HG03108 (cell line): ENCODE results near the gene ACOT11.
"Not testable (repeated sequence)": the region's sequence is repeated elsewhere in the genome, so short reads cannot be mapped to it uniquely, and the experiment has no call there.

Source experiments
- ATAC-seq: cut with Tn5 transposase; IDR thresholded peaks from one replicate; pipeline ENCODE4 v1.9.1; 2021; ENCODE audit warnings: moderate library complexity; ENCODE audit not compliant: unreplicated experiment

ACOT11 gene

DNA sequence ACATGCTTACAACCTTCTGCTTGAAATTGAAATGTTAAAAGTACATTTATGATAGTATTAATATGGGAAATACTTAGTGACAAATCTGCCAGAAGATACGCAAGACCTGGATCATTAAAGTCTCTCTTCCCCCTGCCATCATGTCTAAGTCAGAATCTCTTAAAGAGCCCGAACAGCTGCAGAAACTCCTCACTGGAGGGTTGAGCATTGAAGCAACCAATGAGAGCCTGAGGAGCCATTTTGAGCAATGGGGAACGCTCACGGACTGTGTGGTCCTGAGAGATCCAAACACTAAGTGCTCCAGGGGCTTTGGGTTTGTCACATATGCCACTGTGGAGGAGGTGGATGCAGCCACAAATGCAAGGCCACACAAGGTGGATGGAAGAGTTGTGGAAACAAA lies 11.4 kb upstream of the ACOT11 start:
- ATAC-seq: not testable (repeated sequence)

DNA sequence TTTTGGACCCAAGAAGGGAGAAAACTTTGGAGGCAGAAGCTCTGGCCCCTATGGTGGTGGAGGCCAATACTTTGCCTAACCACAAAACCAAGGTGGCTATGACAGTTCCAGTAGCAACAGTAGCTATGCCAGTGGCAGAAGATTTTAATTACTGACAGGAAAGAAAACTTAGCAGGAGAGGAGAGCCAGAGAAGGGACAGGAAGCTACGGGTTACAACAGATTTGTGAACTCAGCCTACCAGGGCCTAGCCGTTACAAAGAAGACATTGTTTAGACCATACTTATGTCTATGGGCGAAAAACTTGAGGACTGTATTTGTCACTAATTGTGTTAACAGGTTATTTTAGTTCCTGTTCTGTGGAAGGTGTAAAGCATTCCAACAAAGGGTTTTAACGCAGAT lies 10.4 kb upstream of the ACOT11 start:
- no peak for ATAC-seq

DNA sequence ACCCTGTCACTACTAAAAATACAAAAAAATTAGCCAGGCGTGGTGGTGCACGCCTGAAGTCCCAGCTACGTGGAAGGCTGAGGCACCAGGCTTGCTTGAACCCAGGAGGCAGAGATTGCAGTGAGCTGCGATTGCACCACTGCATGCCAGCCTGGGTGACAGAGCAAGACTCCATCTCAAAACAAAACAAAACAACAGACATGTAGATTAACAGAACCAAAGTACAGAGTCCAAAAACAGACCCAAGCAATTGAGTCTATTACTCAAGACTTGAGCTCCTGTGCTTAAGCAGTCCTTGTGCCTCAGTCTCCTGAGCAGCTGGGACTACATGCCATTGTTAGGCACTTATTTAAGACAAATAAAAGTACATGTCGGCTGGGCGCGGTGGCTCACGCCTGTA lies 9.5 kb upstream of the ACOT11 start:
- ATAC-seq: no peak

DNA sequence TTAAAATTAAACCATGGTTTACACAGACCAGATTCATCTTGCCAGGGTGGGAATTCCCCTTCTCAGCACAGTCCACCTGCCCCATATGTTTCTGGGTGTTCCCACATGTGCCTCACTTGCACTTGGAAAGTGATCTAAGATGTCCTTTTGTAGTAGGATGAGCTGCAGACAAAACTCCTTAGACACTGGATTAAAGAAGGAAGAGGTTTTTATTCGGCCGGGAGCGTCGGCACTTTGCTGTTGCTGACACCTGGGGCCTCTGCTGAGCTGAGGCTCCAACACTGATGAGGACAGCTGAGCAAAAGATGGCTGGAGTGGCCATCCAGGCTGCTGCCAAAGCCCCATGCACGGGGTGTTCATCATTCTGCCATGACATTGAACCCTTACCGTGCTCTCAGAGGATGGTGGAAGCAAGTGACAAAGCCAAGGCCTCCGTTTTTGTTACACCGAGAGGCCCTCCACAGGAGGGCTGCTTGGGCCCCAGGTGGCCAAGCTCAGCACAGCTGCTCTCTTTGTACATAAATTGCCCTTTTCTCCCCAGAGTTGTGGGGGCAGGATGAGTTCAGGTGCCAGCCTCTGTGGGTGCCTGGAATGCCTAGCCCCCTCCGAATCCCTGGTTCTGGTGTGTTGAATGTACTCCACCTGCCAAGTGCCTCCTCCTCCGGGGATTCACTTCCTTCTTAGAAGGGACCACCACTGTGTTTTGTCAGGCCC lies 7.3 kb upstream of the ACOT11 start:
- ATAC-seq: no peak

DNA sequence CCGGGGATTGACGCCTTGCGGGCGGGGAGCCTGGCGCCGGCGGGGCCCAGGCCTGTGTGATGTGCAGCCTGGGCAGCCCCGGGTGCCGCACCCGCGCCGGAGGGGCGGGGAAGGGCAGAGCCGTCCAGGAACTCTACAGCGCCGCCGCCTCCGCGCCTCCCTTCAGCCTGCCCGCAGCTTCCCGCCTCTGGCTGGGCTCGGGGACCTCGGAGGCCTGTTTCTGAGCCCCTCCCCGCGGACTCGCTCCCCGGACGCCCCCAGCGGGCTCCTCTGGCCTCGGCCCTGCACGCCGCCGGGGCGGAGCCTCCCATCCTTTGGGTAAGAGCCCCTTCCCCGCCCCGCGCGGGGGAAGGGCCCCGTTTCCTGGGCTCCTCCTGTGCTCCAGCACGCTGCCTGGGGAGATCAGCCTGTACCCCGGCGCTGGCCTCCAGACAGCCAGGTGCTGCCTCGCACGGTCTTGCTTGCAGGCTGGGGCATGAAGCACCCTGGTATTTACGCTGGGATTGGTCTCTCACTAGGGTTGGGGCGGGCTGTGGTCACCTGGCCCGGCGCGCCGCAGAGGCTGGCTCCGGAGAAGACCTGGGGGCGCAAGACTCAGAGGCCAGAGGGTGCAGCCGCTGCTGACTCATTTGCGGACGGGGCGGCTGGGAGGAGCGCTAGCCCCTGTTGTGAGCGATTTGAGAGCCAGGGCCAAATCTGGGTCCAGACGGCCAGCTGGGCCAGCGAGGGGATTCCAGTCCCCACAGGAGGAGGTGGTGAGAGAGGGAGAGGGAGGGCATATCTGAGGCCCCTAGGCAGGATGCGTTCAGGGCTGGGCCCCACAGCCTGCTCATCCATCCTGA lies 5.7 kb upstream of the ACOT11 start:
- ATAC-seq: peak; percentile 60

DNA sequence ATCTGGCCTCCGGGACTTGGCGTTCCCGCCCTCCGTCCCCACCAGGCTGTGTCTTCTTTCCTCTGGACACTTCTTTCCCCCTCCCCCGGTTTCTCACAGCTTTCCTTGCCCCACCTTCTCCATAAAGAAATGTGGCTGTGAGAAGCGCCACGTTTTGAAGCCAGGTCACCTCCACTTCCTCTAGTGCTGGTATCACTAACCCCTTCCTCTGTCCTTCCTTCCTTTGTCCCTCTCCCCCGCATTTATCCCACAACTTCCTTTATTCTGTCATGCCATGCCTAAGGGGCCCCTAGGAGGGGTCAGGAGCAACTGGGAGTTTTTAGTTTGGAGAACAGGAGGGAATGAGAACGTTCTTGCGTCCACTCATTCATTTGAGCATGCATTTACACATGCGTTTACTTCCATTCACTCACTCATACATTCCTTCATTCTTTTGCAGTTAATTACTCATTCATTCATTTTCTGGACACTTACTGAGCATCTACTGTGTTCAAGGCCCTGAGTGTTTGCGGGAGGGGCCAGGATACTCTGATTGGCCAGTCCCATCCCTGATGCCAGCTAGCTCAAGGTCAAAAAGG lies 5.0 kb upstream of the ACOT11 start:
- ATAC-seq: no peak

DNA sequence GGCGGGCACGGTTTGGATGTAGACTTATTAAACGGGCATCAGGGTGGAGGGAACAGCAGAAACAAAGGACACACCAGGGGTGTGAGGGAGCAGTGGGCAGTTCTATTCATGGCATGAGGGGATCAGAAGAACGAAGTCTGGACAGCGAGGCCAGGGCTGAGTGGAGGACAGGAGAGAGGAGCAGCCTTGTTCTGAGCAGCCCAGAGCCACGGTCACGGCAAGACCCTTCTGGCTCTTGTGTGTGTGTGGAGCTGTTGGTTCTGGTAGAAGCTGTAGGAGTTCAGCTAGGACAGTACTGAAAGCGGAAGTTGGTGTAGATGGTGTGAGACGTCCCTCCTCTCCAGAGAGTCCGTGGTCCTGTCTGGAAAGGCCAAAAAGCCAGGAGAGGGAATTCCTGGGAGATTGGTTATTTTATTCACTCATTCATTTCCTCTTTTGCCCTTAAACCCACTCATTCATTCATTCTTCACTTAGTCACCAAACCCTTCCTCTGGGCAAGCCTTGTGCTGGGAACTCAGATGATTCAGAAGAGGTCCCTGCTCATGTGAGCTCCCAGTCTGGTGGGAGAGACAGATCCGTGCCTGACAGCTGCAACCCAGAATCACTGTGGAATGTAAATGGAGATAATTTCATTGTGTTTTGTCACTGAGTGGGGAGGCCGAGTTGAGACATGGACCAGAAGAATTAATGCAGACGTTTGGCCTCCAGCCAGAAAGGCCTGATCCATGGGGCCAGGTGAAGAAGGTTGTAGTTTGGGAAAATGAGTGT lies 4.1 kb upstream of the ACOT11 start:
- ATAC-seq: no peak

DNA sequence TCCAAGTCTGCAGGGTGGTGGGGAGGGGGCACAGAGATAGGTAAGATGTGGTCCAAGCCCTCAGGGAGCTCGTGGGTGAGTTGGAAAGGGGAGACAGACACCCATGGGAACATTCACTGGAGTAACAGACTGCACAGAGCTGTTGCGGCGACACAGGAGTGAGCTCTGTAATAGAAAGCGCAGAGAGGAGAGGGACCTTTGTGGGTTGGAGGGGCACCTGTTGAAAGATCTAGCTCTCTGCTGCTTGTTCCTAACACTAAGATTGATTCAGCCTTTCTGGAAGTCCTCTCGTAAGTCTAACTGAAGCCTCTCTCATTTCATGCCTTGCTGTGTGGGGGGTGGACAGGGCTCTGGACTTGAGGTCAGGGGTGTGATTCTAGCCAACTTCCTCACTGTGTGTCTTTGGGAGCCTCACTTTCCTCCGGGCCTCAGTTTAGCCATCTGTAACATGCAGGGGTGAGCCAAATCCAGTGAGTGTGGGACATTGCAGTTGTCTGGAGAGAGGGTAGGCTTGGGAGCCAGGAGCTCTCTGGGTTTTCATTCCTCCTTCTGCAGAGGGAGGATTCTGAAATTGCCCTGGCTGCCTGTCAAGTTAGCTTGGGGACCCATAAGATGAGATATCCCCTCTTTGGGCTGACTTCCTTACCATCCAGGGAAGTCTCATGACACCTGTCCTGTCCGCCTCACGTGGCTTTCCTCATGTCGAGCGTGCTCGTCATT lies 2.0 kb upstream of the ACOT11 start:
- ATAC-seq: no peak

DNA sequence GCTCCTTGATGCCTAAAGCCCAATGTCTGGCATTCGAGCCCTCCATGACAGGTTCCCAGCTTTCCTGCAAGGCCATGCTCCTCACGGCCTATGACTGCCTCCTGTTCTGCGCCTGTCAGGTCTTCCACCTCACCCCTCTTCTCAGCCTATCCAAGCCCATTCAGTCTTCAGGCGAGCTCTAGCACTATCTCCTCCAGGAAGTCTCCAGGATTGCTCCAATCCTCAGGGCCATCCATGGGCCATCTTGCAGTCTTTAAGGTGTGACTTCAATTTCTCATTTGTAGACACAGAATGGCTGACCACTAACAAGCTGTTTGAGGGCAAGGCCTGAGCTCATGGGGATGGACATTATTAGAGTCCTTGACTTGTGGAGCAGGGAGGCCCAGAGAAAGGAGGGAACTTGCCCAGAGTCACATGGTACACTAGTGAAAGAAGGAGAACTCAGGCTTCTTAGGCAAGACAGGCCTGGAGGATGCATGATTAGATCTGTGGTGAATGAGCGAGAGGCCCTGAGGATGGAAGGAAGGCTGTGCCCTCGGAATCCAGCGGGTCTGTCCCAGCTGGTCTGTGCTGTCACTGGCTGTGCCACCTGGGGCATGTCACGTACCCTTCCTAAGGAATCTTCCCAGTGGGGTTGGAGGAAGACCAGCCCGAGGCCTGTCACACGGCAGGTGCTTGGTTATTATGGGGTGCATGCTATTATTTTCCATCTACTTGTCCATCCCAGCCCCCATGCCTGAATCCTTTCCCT lies 1.2 kb upstream of the ACOT11 start:
- no peak for ATAC-seq

DNA sequence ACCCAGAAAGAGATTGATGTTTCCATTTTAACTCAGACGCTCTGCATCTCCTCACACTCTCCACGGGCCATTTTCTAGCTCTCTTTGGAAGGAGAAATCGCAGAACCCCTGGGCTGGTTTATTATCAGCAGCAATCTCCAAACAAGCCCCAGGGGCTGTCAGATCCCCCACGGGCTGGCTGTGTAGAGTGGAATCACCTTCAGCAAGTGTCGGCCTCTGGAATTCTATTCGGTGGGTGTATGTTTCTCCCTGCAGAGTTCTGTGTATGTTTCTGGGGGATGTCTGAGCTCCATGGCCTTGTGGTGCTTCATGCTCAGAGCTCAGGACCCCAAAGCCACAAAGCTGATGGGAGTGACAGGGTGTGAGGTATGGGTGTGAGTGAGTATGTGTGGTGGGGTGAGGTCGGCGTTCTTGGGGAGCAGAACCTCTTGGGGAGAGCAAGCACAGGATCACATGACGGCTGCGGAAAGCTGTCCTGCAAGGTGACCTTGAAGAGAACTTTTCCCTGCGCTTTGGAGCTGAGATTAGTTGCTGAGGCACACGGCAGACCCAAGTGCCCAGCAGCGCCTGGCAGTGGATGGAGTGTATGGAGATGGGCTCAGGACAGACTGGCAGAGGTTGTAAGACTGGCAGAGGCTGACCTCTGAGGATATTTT lies 489 bp downstream of the ACOT11 start:
- no peak for ATAC-seq

DNA sequence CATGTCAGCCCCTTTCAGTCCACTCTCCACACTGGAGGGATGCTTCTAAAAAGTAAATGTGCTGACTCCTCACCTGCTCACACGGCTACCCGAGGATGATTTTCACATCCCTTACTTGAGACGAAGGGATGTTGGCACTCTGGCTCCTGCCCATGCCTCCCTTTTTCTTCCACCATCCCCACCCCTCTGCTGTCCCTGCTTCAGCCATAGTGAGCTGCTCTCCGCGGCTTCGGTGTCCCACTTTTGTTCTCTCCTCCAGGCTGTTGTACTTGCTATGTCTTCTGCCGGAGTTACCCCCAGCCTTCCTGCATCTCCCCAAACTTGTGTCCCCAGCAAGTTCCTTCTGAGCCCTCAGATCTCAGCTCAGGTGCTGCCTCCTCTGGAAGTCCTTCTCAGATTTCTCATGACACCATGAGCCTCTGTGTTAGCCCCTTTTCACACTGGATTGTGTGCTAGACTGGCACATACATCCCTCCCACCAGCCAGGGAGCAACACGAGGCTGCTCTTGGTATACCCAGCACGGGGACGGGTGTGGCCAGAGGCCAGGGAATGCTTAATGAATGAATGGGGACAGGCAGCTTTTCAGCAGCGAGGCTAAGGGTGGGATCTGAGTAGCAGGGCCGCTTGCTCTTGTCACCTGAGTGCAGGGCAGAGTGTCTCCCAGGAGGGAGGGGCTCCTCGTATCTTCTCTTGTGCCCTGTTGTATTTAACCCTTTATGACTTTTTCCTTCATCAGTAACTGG lies 1.3 kb downstream of the ACOT11 start:
- ATAC-seq: no peak

DNA sequence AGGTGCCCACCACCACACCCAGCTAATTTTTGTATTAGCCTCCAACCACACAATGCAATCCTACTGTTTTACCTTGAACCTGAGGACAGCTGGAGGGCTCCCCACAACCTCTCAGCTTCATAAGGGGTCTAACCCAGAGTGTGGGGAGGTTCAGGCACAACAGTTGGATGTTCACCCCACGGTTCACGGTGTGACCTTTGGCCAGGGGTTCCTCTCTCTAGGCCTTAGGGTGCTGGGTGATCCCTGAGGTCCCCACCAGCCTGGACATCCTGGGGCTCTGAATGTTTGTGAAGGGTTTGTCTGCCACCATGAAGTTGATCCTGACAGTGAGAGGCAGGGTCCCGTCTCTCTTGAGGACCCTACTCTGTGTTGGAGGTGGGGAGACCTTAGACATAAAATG lies 3.9 kb downstream of the ACOT11 start:
- ATAC-seq: no peak

DNA sequence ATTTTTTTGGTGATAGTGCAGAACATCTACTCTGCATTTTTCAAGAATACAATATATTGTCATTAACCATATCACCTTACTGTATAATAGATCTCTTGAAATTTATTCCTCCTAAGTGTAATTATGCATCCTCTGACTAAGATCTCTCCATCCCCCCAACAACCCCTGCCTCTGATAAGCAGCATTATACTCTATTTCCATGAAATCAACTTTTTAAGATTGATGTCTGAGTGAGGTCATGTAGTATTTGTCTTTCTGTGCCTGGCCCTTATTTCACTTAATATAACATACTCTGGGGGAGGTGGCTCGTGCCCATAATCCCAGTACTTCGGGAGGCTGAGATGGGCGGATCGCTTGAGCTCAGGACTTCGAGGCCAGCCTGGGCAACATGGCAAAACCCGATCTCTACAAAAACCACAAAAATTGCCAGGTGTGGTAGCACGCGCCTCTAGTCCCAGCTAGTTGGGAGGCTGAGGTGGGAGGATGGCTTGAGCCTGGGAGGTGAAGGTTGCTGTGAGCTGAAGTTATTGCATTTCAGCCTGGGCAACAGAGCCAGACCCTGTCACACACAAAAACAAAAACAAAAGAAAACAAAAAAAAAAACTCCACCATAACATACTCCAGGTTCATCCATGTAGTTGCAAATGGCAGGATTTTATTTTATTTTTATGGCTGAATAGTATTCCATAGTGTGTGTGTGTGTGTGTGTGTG lies 5.7 kb downstream of the ACOT11 start:
- ATAC-seq: no peak

DNA sequence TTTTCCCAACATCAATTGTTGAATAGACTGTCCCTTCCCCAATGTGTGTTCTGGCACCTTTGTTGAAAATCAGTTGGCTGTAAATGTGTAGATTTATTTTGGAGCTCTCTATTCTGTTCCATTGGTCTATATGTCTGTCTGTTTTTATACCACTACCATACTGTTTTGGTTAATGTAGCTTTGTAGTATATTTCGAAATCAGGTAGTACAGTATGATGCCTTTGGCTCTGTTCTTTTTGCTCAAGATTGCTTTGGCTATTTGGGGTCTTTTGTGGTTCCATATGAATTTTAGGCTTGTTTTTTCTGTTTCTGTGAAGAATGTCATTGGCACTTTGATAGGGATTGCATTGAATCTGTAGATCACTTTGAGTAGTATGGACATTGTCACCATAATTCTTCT lies 8.1 kb downstream of the ACOT11 start:
- ATAC-seq: no peak

DNA sequence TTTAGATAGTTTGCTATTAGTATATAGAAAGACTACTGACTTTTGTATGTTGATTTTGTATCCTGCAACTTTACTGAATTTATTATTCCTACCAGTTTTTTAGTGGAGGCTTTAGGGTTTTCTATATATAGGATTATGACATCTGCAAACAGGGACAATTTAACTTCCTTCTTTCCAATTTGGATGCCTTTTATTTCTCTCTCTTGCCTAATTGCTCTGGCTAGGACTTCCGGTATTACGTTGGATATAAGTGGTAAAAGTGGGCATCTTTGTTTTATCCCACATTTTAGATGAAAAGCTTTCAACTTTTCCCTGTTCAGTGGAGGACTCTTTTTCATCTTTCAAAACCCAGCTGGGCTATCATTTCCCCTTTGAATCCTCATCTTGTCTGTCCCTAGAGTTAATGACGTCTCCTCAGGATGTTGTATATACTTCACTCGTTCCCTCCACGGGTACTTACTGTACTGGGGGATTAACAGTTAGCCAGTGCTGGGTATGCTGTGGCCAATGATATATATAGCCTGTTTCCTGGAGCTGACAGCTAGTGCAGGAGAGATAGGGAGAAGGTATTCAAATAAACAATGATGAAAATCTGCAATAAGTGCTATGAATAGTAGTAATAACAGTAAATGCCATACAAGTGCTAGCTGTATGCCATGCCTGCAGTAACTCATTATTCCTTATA lies 9.8 kb downstream of the ACOT11 start:
- no peak for ATAC-seq

DNA sequence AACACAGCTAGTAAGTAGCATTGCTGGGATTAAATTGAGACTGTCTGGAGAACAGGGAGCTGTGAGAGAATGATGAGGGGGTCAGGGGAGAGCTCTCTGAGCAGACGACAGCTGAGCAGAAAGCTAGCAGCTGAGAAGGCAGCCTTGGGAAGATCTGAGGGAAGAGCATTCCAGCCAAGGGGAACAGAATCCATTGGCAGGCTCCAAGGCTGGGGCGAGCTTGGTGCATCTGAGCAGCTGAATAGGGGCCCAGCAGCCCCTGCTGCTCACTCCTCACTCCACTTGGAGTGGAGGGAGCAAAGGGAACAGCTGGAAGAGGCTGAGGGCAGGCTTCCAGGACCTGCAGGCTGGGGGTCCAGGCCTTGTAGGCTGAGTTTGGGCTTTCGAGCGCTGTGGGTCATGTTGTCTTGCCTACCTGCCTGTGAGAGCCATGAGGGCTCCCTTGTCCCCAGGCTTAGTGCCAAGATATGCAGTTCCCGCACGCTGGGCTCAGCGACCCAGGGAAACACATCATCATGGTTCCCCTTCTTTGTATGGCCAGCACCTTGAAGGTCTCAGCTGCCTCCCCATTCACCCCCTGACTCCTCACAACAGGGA lies 10.5 kb downstream of the ACOT11 start:
- ATAC-seq: no peak

DNA sequence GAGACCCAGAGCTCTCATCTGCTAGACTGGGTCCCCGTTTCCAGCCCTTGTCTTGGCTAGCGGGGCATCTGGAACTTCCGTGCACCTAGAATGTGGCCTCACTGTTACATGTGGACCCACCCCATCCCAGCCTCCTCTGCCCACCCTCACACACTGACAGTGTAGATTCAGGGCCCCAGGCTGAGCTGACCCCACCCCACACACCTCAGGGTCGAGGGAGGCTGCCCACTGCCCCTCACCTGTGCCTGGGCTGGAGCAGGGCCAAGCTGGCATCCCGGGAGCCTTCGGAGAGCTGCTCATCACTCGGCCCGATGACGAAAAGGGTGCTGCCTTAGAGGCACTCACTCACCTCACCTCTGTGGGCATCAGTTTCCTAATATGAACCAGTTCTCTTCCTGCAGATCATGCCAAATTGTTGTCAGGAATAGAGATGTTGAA lies 11.1 kb downstream of the ACOT11 start:
- no peak for ATAC-seq
